HUES6 (cell line): Measurements from ENCODE around the gene IER5.

Source experiments
- H3K27ac ChIP-seq: 2 replicates; pipeline ENCODE4 v1.7.0; 2013; ENCODE audit warnings: low read depth, mild to moderate bottlenecking, low read length, inconsistent platforms
- H3K27me3 ChIP-seq: 2 replicates; pipeline ENCODE4 v1.6.1; 2013; ENCODE audit warnings: low read length; ENCODE audit not compliant: control insufficient read depth, insufficient read depth
- H3K36me3 ChIP-seq: 2 replicates; pipeline ENCODE4 v1.6.1; 2013; ENCODE audit warnings: low read length; ENCODE audit not compliant: control insufficient read depth, insufficient read depth
- H3K4me1 ChIP-seq: 2 replicates; pipeline ENCODE4 v1.6.1; 2013; ENCODE audit warnings: low read length; ENCODE audit not compliant: control insufficient read depth, insufficient read depth
- H3K4me3 ChIP-seq: 2 replicates; pipeline ENCODE4 v1.5.1; 2013; ENCODE audit warnings: low read depth, low read length
- H3K9ac ChIP-seq: one replicate; pipeline ENCODE4 v1.6.1; 2013; ENCODE audit warnings: mild to moderate bottlenecking, low read length
- H3K9me3 ChIP-seq: 2 replicates; pipeline ENCODE4 v1.6.1; 2013; ENCODE audit warnings: low read depth, low read length; ENCODE audit not compliant: control insufficient read depth, insufficient read depth

Gene IER5

GRCh38 chr1:181077576-181078242, 10.8 kb upstream of the IER5 start:
- Histone ChIP-seq H3K27me3 (no peaks in the 10 kb centered on the region), H3K4me3 (no peak overlapping the region), H3K27ac (peak overlapping the region; percentile 43; the same call in 1 of the 2 replicates), H3K36me3 (no peaks in the 10 kb centered on the region), H3K9ac (peak overlapping the region; percentile 56), H3K4me1 (peaks cover 20% of the 10 kb centered on the region), H3K9me3 (no peaks in the 10 kb centered on the region)

GRCh38 chr1:181079382-181079781, 9.1 kb upstream of the IER5 start:
- Histone ChIP-seq H3K4me1 (peaks cover 21% of the 10 kb centered on the region), H3K36me3 (no peaks in the 10 kb centered on the region), H3K9ac (no peak overlapping the region), H3K9me3 (no peaks in the 10 kb centered on the region), H3K27ac (no peak overlapping the region), H3K27me3 (no peaks in the 10 kb centered on the region), H3K4me3 (no peak overlapping the region)

DNA sequence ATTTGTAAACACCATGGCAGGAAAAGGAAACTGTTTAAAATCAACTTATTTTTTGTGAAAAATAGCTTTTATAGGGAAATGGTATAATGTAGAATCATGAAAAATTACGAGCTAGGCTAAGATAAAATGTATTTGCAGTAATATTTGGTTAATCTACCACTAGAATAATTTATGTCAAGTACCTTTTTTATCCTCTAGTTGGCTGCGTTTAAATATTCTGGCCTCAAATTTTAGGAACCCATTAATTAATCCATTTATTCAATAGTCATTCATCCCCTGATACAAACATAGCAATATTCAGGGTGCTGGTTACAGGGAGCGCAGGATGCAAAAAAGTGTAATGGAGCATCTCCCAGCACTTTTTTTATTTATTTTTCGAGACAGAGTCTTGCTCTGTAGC, 8.6 kb upstream of the IER5 start:
- Histone ChIP-seq H3K9me3 (no peaks in the 10 kb centered on the region), H3K9ac (no peak overlapping the region), H3K27ac (no peak overlapping the region), H3K4me1 (peaks cover 22% of the 10 kb centered on the region), H3K27me3 (no peaks in the 10 kb centered on the region), H3K4me3 (no peak overlapping the region), H3K36me3 (no peaks in the 10 kb centered on the region)

DNA sequence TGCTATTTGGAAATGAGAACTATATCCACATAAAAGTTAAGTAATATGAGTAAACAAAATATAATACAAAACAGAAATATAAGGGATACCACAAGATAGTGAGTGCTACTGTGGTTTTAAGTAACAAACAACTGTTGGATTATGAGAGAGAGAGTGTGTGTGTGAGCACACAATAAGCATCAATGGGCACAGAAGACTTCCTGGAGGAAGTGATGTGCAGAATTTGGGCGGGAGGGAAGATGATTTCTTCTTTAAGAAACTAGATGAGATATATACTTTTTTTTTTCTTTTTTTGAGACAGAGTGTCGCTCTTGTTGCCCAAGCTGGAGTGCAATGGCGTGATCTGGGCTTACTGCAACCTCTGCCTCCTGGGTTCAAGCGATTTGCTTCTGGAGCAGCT, 7.9 kb upstream of the IER5 start:
- no peak overlapping the region for H3K4me3 ChIP-seq
- no peaks in the 10 kb centered on the region for H3K9me3 ChIP-seq
- no peaks in the 10 kb centered on the region for H3K36me3 ChIP-seq
- H3K9ac ChIP-seq: no peak overlapping the region
- no peaks in the 10 kb centered on the region for H3K27me3 ChIP-seq
- no peak overlapping the region for H3K27ac ChIP-seq
- H3K4me1 ChIP-seq: peaks cover 22% of the 10 kb centered on the region

DNA sequence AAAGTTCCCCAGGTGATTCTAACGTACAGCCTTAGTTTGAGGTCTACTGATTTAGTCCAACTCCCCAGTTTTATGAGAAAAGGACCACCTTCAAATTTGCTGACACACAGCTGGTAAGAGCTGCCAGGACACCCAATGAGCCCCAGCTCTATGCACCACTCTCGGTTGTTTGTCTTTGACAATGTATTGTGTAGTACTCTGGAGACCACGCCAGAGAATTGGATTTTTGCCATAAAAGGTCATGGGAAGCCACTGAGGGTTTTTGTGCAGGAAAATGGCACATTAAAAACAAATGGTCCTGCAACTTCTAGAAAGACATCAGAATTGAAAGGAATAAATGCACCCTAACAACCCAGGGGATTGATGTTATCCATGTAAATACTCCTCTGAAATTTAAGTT, 7.1 kb upstream of the IER5 start:
- peaks cover 14% of the 10 kb centered on the region for H3K4me1 ChIP-seq

GRCh38 chr1:181083842-181084605, 4.5 kb upstream of the IER5 start:
- peaks cover 6% of the 10 kb centered on the region; the same call in 1 of the 2 replicates for H3K4me1 ChIP-seq

More for the DNA sequence above, 7.1 kb upstream of the IER5 start:
- no peak overlapping the region for H3K27ac ChIP-seq
- H3K4me3 ChIP-seq: no peak overlapping the region
- H3K9me3 ChIP-seq: no peaks in the 10 kb centered on the region
- no peaks in the 10 kb centered on the region for H3K36me3 ChIP-seq
- peaks cover 5% of the 10 kb centered on the region; the same call in 1 of the 2 replicates for H3K27me3 ChIP-seq
- H3K9ac ChIP-seq: no peak overlapping the region

DNA sequence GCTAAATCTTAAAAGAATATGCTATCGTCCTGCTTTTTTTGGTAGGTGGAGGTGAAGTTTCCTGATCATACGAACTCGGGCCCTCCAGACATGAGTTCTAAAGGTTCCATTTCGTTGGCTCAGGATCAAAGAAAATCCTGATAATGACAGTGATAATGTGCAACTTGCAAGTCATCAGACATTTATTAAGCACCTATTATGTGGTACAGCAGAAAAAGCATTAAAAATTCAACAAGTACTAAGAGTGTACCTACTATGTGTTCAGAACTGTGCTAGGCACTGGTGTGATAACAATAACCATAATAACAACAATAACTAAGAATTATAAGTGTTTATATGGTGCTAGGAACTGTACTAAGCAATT, 3.9 kb upstream of the IER5 start:
- Histone ChIP-seq H3K27ac (no peak overlapping the region), H3K9ac (no peak overlapping the region), H3K4me3 (no peak overlapping the region)

More at GRCh38 chr1:181083842-181084605, 4.5 kb upstream of the IER5 start:
- no peak overlapping the region for H3K9ac ChIP-seq
- H3K36me3 ChIP-seq: no peaks in the 10 kb centered on the region
- peaks cover 20% of the 10 kb centered on the region for H3K27me3 ChIP-seq
- no peaks in the 10 kb centered on the region for H3K9me3 ChIP-seq
- H3K4me3 ChIP-seq: no peak overlapping the region
- no peak overlapping the region for H3K27ac ChIP-seq

GRCh38 chr1:181086091-181086490, 2.4 kb upstream of the IER5 start:
- Histone ChIP-seq H3K4me1 (peaks cover 6% of the 10 kb centered on the region; the same call in 1 of the 2 replicates), H3K36me3 (no peaks in the 10 kb centered on the region), H3K27ac (no peak overlapping the region), H3K4me3 (no peak overlapping the region), H3K27me3 (peaks cover 34% of the 10 kb centered on the region), H3K9ac (no peak overlapping the region), H3K9me3 (no peaks in the 10 kb centered on the region)

More for the DNA sequence above, 3.9 kb upstream of the IER5 start:
- peaks cover 21% of the 10 kb centered on the region for H3K27me3 ChIP-seq
- H3K36me3 ChIP-seq: no peaks in the 10 kb centered on the region
- peaks cover 6% of the 10 kb centered on the region; the same call in 1 of the 2 replicates for H3K4me1 ChIP-seq
- H3K9me3 ChIP-seq: no peaks in the 10 kb centered on the region

GRCh38 chr1:181086926-181087325, 1.6 kb upstream of the IER5 start:
- Histone ChIP-seq H3K4me3 (no peak overlapping the region), H3K9ac (no peak overlapping the region), H3K9me3 (no peaks in the 10 kb centered on the region), H3K27ac (no peak overlapping the region), H3K27me3 (peaks cover 42% of the 10 kb centered on the region), H3K4me1 (peaks cover 13% of the 10 kb centered on the region; the same call in 1 of the 2 replicates), H3K36me3 (no peaks in the 10 kb centered on the region)

DNA sequence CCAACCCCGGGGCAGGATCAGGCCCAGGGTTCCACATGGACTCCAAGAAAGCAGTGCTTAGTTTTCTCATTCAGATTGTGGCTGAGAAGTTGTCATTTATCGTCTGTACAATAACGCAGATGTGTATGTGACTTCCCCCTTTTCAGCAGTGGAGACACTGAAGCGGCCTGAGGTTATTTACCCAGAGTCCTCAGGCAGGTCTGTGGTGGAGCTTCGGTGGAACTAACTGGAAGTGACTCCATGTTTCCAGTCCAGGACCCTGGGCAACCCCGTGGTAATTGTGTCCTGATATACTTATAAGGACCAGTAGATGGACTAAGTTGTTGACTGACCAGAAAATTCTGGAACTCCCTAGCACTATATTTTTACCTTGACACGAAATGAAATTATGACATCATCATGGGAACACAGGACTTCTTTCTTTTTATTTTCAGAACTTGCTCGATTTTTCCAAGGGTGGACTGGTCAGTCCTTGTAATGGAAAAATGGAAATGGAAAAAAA, 1.0 kb upstream of the IER5 start:
- peaks cover 15% of the 10 kb centered on the region; the same call in 1 of the 2 replicates for H3K4me1 ChIP-seq
- no peak overlapping the region for H3K4me3 ChIP-seq
- peaks cover 45% of the 10 kb centered on the region for H3K27me3 ChIP-seq
- H3K36me3 ChIP-seq: no peaks in the 10 kb centered on the region
- no peak overlapping the region for H3K9ac ChIP-seq
- H3K27ac ChIP-seq: no peak overlapping the region
- H3K9me3 ChIP-seq: no peaks in the 10 kb centered on the region
